ENCODE results near the gene ZNF366. TPM values are rescaled to one million over a fixed set of nuclear protein-coding genes. Genes with fewer than 3 reads are reported as not detected.
A peak's percentile ranks its signal among the peaks of the same experiment; 100 is the strongest.

Gene ZNF366
- total RNA-seq, 4 donors from 2014 or later, result 2.8 to 6.5 (median 4.9) TPM

GRCh38 chr5:72443883-72444282, 63.3 kb downstream of the ZNF366 start:
- WGBS, 2 donors (ENCODE audit: low coverage in 1 of 2), result 60 to 88% methylated on average over 1 to 3 of the region's 14 CpGs
- ATAC-seq, result no peak
- TF ChIP-seq EP300 (IDR thresholded peaks at IDR 0.05), result no peak
- TF ChIP-seq POLR2AphosphoS5 (IDR thresholded peaks at IDR 0.05), result no peak
- no peak for TF ChIP-seq POLR2A (IDR thresholded peaks at IDR 0.05)
- TF ChIP-seq CTCF (IDR thresholded peaks at IDR 0.05), result no peak
- Histone ChIP-seq H3K4me1 (peaks cover 8 to 69% (median 14%) of the 10 kb centered on the region in 3 donors), H3K9me3 (no peaks in the 10 kb centered on the region), H3K4me3 (no peak overlapping the region), H3K36me3 (no peaks in the 10 kb centered on the region), H3K27me3 (no peaks in the 10 kb centered on the region), H3K27ac (peak overlapping the region in 1 of 4 donors; percentile 1)

- peak overlapping the region in 3 of 4 donors; percentile 34 to 58 (median 56) for H3K27ac ChIP-seq
- H3K36me3 ChIP-seq, result no peaks in the 10 kb centered on the region
- H3K4me3 ChIP-seq, result no peak overlapping the region
- no peaks in the 10 kb centered on the region for H3K9me3 ChIP-seq
- ATAC-seq, result no peak
- peaks cover 8 to 69% (median 14%) of the 10 kb centered on the region in 3 donors for H3K4me1 ChIP-seq
- H3K27me3 ChIP-seq, result no peaks in the 10 kb centered on the region
- TF ChIP-seq CTCF (IDR thresholded peaks at IDR 0.05), result no peak
- TF ChIP-seq POLR2A (IDR thresholded peaks at IDR 0.05), result no peak
- TF ChIP-seq POLR2AphosphoS5 (IDR thresholded peaks at IDR 0.05), result peak; percentile 49
- 40 to 93% methylated on average over 2 to 3 of the region's 3 CpGs for WGBS, 2 donors (ENCODE audit: low coverage in 1 of 2)
These were observed 65.2 kb downstream of the ZNF366 start for GRCh38 chr5:72441862-72442540.

GRCh38 chr5:72441094-72441723, 66.0 kb downstream of the ZNF366 start:
- Histone ChIP-seq H3K4me1 (peaks cover 8 to 64% (median 14%) of the 10 kb centered on the region in 3 donors), H3K27me3 (no peaks in the 10 kb centered on the region), H3K4me3 (no peak overlapping the region), H3K36me3 (no peaks in the 10 kb centered on the region), H3K27ac (peak overlapping the region in 3 of 4 donors; percentile 34 to 58 (median 56)), H3K9me3 (no peaks in the 10 kb centered on the region)
- 66% methylated on average over 3 of the region's 4 CpGs; no CpG with 5 or more reads in 1 of the 2 donors for WGBS, 2 donors (ENCODE audit: low coverage in 1 of 2)
- ATAC-seq, result no peak
- TF ChIP-seq POLR2A (IDR thresholded peaks at IDR 0.05), result no peak
- TF ChIP-seq EP300 (IDR thresholded peaks at IDR 0.05), result no peak
- no peak for TF ChIP-seq POLR2AphosphoS5 (IDR thresholded peaks at IDR 0.05)
- TF ChIP-seq CTCF (IDR thresholded peaks at IDR 0.05), result no peak

GRCh38 chr5:72440207-72440638, 67.0 kb downstream of the ZNF366 start:
- WGBS, 2 donors (ENCODE audit: low coverage in 1 of 2), result 50 to 57% methylated on average over 1 of the region's 1 CpG
- no peak overlapping the region for H3K4me3 ChIP-seq
- no peak for TF ChIP-seq CTCF (IDR thresholded peaks at IDR 0.05)
- peak; percentile 29 for TF ChIP-seq POLR2AphosphoS5 (IDR thresholded peaks at IDR 0.05)
- TF ChIP-seq POLR2A (IDR thresholded peaks at IDR 0.05), result no peak
- H3K36me3 ChIP-seq, result no peaks in the 10 kb centered on the region
- no peaks in the 10 kb centered on the region for H3K27me3 ChIP-seq
- H3K9me3 ChIP-seq, result no peaks in the 10 kb centered on the region
- peak overlapping the region in 3 of 4 donors; percentile 34 to 58 (median 56) for H3K27ac ChIP-seq
- ATAC-seq, result peak; percentile 68
- H3K4me1 ChIP-seq, result peaks cover 15 to 60% (median 21%) of the 10 kb centered on the region in 3 donors
